Activated B cell treated with CpG ODN at 0.5 μM for 24 hours (primary cell): ENCODE results near the gene MYOF. TPM values are rescaled to one million over a fixed set of nuclear protein-coding genes. Genes with fewer than 3 reads are reported as not detected.

Experiments
- ATAC-seq: fragments of 200-7000 bp; cut with Tn5 transposase; one replicate; pipeline ENCODE4 v1.10.0; 2021; ENCODE audit warnings: low read depth, mild to moderate bottlenecking, moderate library complexity
- CTCF ChIA-PET: fragments of 350-600 bp; sonication (Branson Sonifier 250); formaldehyde crosslinking; loops from one replicate; lab custom pipeline; 2021; ENCODE audit warnings: antibody characterized with exemption; lab: Charles Lee
- POLR2A ChIA-PET: fragments of 350-600 bp; sonication (Branson Sonifier 250); formaldehyde crosslinking; loops from one replicate; lab custom pipeline; 2021; ENCODE audit warnings: antibody characterized with exemption; lab: Charles Lee
- DNase-seq: peaks from one replicate; pipeline ENCODE4 v3.0.0; 2022
- H3K27ac Mint-ChIP-seq: one replicate; pipeline ENCODE4 v1.8.0; 2020; ENCODE audit warnings: mixed read lengths
- H3K27me3 Mint-ChIP-seq: one replicate; pipeline ENCODE4 v1.8.0; 2021; ENCODE audit warnings: mixed read lengths
- H3K36me3 Mint-ChIP-seq: one replicate; pipeline ENCODE4 v1.8.0; 2021; ENCODE audit warnings: low read depth, mixed read lengths
- H3K4me1 Mint-ChIP-seq: one replicate; pipeline ENCODE4 v1.8.0; 2021; ENCODE audit warnings: mixed read lengths
- H3K4me3 Mint-ChIP-seq: one replicate; pipeline ENCODE4 v1.8.0; 2020; ENCODE audit warnings: mild to moderate bottlenecking, mixed read lengths
- H3K9me3 Mint-ChIP-seq: one replicate; pipeline ENCODE4 v1.8.0; 2020; ENCODE audit warnings: mixed read lengths
- intact Hi-C: fragments of 100-400 bp; cut with micrococcal nuclease; formaldehyde crosslinking; loops from one replicate; pipeline ENCODE4 v1.15.1; 2024
- total RNA-seq: library from RNA; stranded (reverse); gene quantifications from 2 replicates; pipeline ENCODE4 v1.2.3, GENCODE V29; 2022
- TF ChIP-seq, protein P1 (sequence below): fragments of 200-600 bp; IDR thresholded peaks from one replicate; pipeline ENCODE4 v1.8.0; 2022; ENCODE audit warnings: antibody characterized with exemption, mild to moderate bottlenecking

Gene MYOF
- total RNA-seq, 1 donor from 2014 or later, result 0.09 TPM

DNA sequence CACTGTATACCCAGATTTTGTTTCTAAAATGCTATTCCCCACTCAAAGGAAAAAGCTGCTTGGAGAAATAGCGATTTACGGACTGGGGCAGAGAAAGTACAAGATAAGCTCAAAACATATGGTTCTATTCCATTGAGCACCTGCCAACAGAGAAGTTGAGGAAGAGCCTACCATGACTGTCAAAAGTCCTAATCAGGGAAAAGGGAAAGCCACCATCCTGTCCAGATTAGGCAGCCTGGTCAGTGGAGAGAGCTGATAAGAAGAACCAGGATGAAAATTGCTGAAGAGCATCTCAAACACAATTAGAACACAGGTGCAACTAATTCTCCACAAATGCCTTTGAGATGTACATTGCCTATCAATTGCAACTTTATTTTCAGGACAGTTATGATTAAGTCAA lies 104.1 kb downstream of the MYOF start:
- H3K4me3 Mint-ChIP-seq, result no peak overlapping the region
- peaks cover 2% of the 10 kb centered on the region for H3K4me1 Mint-ChIP-seq
- no peak for ATAC-seq
- no peaks in the 10 kb centered on the region for H3K36me3 Mint-ChIP-seq
- intact Hi-C loops, result loop anchor here (5.0 kb wide), 1 partner anchor 944 kb away; no protein-coding TSS in a partner anchor
- no peak for DNase-seq
- H3K27me3 Mint-ChIP-seq, result peaks cover 3% of the 10 kb centered on the region
- POLR2A ChIA-PET, result interaction anchor here (0.6 kb wide), 1 partner anchor 77 kb away, joined by 6 read pairs; no protein-coding TSS in a partner anchor
- CTCF ChIA-PET, result interaction anchor here (2.1 to 5.1 kb wide), 4 partner anchors 10 to 134 kb away, joined by 7 to 237 read pairs (median 56); partner anchors contain the start of gene MYOF
- H3K9me3 Mint-ChIP-seq, result no peaks in the 10 kb centered on the region
- no peak overlapping the region for H3K27ac Mint-ChIP-seq
- TF ChIP-seq, protein P1, sequence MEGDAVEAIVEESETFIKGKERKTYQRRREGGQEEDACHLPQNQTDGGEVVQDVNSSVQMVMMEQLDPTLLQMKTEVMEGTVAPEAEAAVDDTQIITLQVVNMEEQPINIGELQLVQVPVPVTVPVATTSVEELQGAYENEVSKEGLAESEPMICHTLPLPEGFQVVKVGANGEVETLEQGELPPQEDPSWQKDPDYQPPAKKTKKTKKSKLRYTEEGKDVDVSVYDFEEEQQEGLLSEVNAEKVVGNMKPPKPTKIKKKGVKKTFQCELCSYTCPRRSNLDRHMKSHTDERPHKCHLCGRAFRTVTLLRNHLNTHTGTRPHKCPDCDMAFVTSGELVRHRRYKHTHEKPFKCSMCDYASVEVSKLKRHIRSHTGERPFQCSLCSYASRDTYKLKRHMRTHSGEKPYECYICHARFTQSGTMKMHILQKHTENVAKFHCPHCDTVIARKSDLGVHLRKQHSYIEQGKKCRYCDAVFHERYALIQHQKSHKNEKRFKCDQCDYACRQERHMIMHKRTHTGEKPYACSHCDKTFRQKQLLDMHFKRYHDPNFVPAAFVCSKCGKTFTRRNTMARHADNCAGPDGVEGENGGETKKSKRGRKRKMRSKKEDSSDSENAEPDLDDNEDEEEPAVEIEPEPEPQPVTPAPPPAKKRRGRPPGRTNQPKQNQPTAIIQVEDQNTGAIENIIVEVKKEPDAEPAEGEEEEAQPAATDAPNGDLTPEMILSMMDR, result no peak

GRCh38 chr10:93376372-93377293 lies 105.5 kb downstream of the MYOF start:
- DNase-seq (no peak), ATAC-seq (peak; percentile 82)
- ChIA-PET CTCF (interaction anchor here (0.7 to 5.1 kb wide), 35 partner anchors 9 to 482 kb away, joined by 3 to 237 read pairs (median 5); partner anchors contain the start of genes CEP55 and MYOF), POLR2A (interaction anchor here (0.6 to 1.5 kb wide), 2 partner anchors 106 to 107 kb away, joined by 3 to 6 read pairs; partner anchors contain the start of gene MYOF)
- peaks cover 3% of the 10 kb centered on the region for H3K27me3 Mint-ChIP-seq
- TF ChIP-seq, protein P1, result peak; percentile 81
- H3K4me3 Mint-ChIP-seq, result no peak overlapping the region
- intact Hi-C loops, result loop anchor here (1.0 to 5.0 kb wide), 6 partner anchors 106 to 946 kb away; partner anchors contain the start of gene MYOF
- peaks cover 2% of the 10 kb centered on the region for H3K4me1 Mint-ChIP-seq
- H3K36me3 Mint-ChIP-seq, result no peaks in the 10 kb centered on the region
- no peak overlapping the region for H3K27ac Mint-ChIP-seq
- H3K9me3 Mint-ChIP-seq, result no peaks in the 10 kb centered on the region

GRCh38 chr10:93370961-93371360 lies 111.2 kb downstream of the MYOF start:
- H3K36me3 Mint-ChIP-seq, result no peaks in the 10 kb centered on the region
- H3K27ac Mint-ChIP-seq, result no peak overlapping the region
- intact Hi-C loops, result no loop called here
- TF ChIP-seq, protein P1, result no peak
- no peak overlapping the region for H3K4me3 Mint-ChIP-seq
- no peaks in the 10 kb centered on the region for H3K4me1 Mint-ChIP-seq
- ChIA-PET POLR2A (no interaction called here), CTCF (interaction anchor here (1.0 to 2.2 kb wide), 3 partner anchors 12 to 141 kb away, joined by 3 to 14 read pairs (median 3); partner anchors contain the start of gene MYOF)
- peaks cover 3% of the 10 kb centered on the region for H3K27me3 Mint-ChIP-seq
- ATAC-seq (no peak), DNase-seq (no peak)
- no peaks in the 10 kb centered on the region for H3K9me3 Mint-ChIP-seq

- H3K4me1 Mint-ChIP-seq, result no peaks in the 10 kb centered on the region
- ATAC-seq, result no peak
- DNase-seq, result no peak
- no peak overlapping the region for H3K4me3 Mint-ChIP-seq
- POLR2A ChIA-PET, result no interaction called here
- H3K27ac Mint-ChIP-seq, result no peak overlapping the region
- no peaks in the 10 kb centered on the region for H3K36me3 Mint-ChIP-seq
- CTCF ChIA-PET, result interaction anchor here (0.6 kb wide), 1 partner anchor 142 kb away, joined by 3 read pairs; no protein-coding TSS in a partner anchor
- TF ChIP-seq, protein P1, result no peak
- intact Hi-C loops, result no loop called here
- H3K9me3 Mint-ChIP-seq, result no peaks in the 10 kb centered on the region
- H3K27me3 Mint-ChIP-seq, result peaks cover 3% of the 10 kb centered on the region
These were observed 112.5 kb downstream of the MYOF start for GRCh38 chr10:93369588-93370164.
